ENCODE measurements around the gene SPRR2A.

Gene SPRR2A

GRCh38 chr1:153057375-153057774, at the start of gene SPRR2A:
SPRR2A (minus strand) TSS chr1:153057512; CDS start chr1:153056735, 777 bp downstream.
- TF ChIP-seq POLR2AphosphoS5 (IDR thresholded peaks at IDR 0.05; ENCODE audit: borderline replicate concordance, low read depth, low read length) (no peak), EZH2 (IDR thresholded peaks at IDR 0.05) (no peak), FOXP2 (optimal IDR thresholded peaks at IDR 0.05; ENCODE audit: control extremely low read depth, extremely low read length, insufficient read depth) (no peak)
- Histone ChIP-seq H3K27ac (no peak within 1 kb of the TSS), H3K4me3 (no peak within 1 kb of the TSS), H3K36me3 (ENCODE audit: insufficient read depth, low read length) (no peaks in the 10 kb centered on the region), H3K9ac (ENCODE audit: insufficient read length) (no peak within 1 kb of the TSS), H3K9me3 (ENCODE audit: low read depth, low read length) (no peaks in the 10 kb centered on the region)
- DNase-seq (ENCODE audit: low read depth, low spot score) = no peak

GRCh38 chr1:153100245-153100644, 42.9 kb upstream of the SPRR2A start:
- no peak for TF ChIP-seq POLR2AphosphoS5 (IDR thresholded peaks at IDR 0.05; ENCODE audit: borderline replicate concordance, low read depth, low read length)
- TF ChIP-seq FOXP2 (optimal IDR thresholded peaks at IDR 0.05; ENCODE audit: control extremely low read depth, extremely low read length, insufficient read depth) = no peak
- TF ChIP-seq EZH2 (IDR thresholded peaks at IDR 0.05) = no peak
- Histone ChIP-seq H3K9ac (ENCODE audit: insufficient read length) (no peak overlapping the region), H3K27ac (no peak overlapping the region), H3K36me3 (ENCODE audit: insufficient read depth, low read length) (no peaks in the 10 kb centered on the region), H3K4me3 (no peak overlapping the region), H3K9me3 (ENCODE audit: low read depth, low read length) (no peaks in the 10 kb centered on the region)
- DNase-seq (ENCODE audit: low read depth, low spot score) = no peak

- Histone ChIP-seq H3K27ac (no peak overlapping the region), H3K9me3 (ENCODE audit: low read depth, low read length) (no peaks in the 10 kb centered on the region), H3K9ac (ENCODE audit: insufficient read length) (no peak overlapping the region), H3K36me3 (ENCODE audit: insufficient read depth, low read length) (no peaks in the 10 kb centered on the region), H3K4me3 (no peak overlapping the region)
- TF ChIP-seq EZH2 (IDR thresholded peaks at IDR 0.05) (no peak), POLR2AphosphoS5 (IDR thresholded peaks at IDR 0.05; ENCODE audit: borderline replicate concordance, low read depth, low read length) (no peak), FOXP2 (optimal IDR thresholded peaks at IDR 0.05; ENCODE audit: control extremely low read depth, extremely low read length, insufficient read depth) (no peak)
- DNase-seq (ENCODE audit: low read depth, low spot score) = no peak
These were observed 42.2 kb upstream of the SPRR2A start for GRCh38 chr1:153099461-153100045.

DNA sequence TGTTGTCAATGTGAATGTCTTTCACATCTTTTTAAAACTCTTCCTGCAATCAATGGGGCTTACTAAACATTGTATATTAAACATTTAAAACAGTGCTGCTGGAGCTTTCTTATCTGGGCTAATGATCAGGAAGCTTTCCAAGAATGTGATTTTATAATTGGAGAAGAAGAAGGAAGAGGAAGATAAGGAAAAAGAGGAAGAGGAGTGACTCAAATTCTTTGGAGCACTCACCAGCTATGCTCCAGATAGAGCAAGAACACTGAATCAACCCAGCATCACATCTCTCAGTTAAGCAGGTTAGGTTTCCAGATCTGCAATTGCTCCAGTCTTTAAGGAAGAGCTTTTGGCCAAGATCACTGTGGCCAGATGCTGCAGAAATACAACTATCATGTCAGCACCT, 38.5 kb upstream of the SPRR2A start:
- no peak overlapping the region for H3K4me3 ChIP-seq
- no peak for DNase-seq (ENCODE audit: low read depth, low spot score)

DNA sequence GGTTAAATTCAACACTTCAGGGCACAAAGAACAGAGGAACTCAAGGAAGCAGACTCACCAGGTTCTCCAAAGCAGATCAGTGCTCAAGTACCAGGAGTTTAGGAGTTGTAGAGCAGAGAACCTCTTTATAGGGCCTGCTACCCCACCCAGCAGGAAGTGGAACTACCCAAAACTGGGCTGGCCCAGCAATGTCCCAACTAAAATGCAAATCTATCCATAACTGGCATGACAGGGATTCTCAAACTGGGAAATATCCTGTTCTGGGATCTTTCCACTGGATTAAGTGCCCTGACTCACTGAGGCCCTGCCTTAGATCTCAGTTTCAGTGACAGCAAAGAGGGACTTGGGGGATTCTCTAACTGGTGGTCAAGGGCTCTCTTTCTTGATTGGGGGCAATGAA, 37.1 kb upstream of the SPRR2A start, which contains the start of gene SPRR2E:
TSS of gene SPRR2E (minus strand) at position 101 of the 400 bp plus-strand sequence. CDS start 775 bp downstream, outside the sequence.
- Histone ChIP-seq H3K27ac (no peak within 1 kb of the TSS), H3K36me3 (ENCODE audit: insufficient read depth, low read length) (no peaks in the 10 kb centered on the region), H3K9me3 (ENCODE audit: low read depth, low read length) (no peaks in the 10 kb centered on the region), H3K4me3 (no peak within 1 kb of the TSS), H3K9ac (ENCODE audit: insufficient read length) (no peak within 1 kb of the TSS)
- no peak for TF ChIP-seq FOXP2 (optimal IDR thresholded peaks at IDR 0.05; ENCODE audit: control extremely low read depth, extremely low read length, insufficient read depth)
- no peak for TF ChIP-seq EZH2 (IDR thresholded peaks at IDR 0.05)
- TF ChIP-seq POLR2AphosphoS5 (IDR thresholded peaks at IDR 0.05; ENCODE audit: borderline replicate concordance, low read depth, low read length) = no peak
- DNase-seq (ENCODE audit: low read depth, low spot score) = no peak

More for the DNA sequence above, 38.5 kb upstream of the SPRR2A start:
- no peak for TF ChIP-seq FOXP2 (optimal IDR thresholded peaks at IDR 0.05; ENCODE audit: control extremely low read depth, extremely low read length, insufficient read depth)
- TF ChIP-seq EZH2 (IDR thresholded peaks at IDR 0.05) = no peak
- TF ChIP-seq POLR2AphosphoS5 (IDR thresholded peaks at IDR 0.05; ENCODE audit: borderline replicate concordance, low read depth, low read length) = no peak
- Histone ChIP-seq H3K9me3 (ENCODE audit: low read depth, low read length) (no peaks in the 10 kb centered on the region), H3K36me3 (ENCODE audit: insufficient read depth, low read length) (no peaks in the 10 kb centered on the region), H3K27ac (no peak overlapping the region), H3K9ac (ENCODE audit: insufficient read length) (no peak overlapping the region)

DNA sequence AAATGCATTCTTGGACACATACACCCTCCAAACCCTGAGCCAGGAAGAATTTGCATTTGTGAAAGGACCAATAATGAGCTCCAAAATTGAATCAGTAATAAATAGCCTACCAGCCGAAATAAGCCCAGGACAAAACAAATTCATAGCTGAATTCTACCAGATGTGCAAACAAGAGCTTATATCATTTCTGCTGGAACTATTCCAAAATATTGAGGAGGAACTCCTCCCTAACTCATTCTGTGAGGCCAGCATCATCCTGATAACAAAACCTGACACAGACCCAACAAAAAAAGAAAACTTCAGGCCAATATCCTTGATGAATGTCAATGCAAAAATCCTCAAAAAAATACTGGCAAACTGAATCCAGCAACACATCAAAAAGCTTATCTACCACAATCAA, 30.3 kb upstream of the SPRR2A start:
- TF ChIP-seq POLR2AphosphoS5 (IDR thresholded peaks at IDR 0.05; ENCODE audit: borderline replicate concordance, low read depth, low read length) = no peak
- no peak for TF ChIP-seq FOXP2 (optimal IDR thresholded peaks at IDR 0.05; ENCODE audit: control extremely low read depth, extremely low read length, insufficient read depth)
- TF ChIP-seq EZH2 (IDR thresholded peaks at IDR 0.05) = no peak
- no peak for DNase-seq (ENCODE audit: low read depth, low spot score)
- no peak overlapping the region for H3K9ac ChIP-seq (ENCODE audit: insufficient read length)
- no peaks in the 10 kb centered on the region for H3K9me3 ChIP-seq (ENCODE audit: low read depth, low read length)
- no peak overlapping the region for H3K4me3 ChIP-seq
- H3K27ac ChIP-seq = no peak overlapping the region
- no peaks in the 10 kb centered on the region for H3K36me3 ChIP-seq (ENCODE audit: insufficient read depth, low read length)

GRCh38 chr1:153081736-153082135, 24.4 kb upstream of the SPRR2A start:
- DNase-seq (ENCODE audit: low read depth, low spot score) = no peak
- H3K9ac ChIP-seq (ENCODE audit: insufficient read length) = no peak overlapping the region
- no peaks in the 10 kb centered on the region for H3K36me3 ChIP-seq (ENCODE audit: insufficient read depth, low read length)
- no peak overlapping the region for H3K27ac ChIP-seq
- no peak overlapping the region for H3K4me3 ChIP-seq
- TF ChIP-seq EZH2 (IDR thresholded peaks at IDR 0.05) = no peak
- H3K9me3 ChIP-seq (ENCODE audit: low read depth, low read length) = no peaks in the 10 kb centered on the region

DNA sequence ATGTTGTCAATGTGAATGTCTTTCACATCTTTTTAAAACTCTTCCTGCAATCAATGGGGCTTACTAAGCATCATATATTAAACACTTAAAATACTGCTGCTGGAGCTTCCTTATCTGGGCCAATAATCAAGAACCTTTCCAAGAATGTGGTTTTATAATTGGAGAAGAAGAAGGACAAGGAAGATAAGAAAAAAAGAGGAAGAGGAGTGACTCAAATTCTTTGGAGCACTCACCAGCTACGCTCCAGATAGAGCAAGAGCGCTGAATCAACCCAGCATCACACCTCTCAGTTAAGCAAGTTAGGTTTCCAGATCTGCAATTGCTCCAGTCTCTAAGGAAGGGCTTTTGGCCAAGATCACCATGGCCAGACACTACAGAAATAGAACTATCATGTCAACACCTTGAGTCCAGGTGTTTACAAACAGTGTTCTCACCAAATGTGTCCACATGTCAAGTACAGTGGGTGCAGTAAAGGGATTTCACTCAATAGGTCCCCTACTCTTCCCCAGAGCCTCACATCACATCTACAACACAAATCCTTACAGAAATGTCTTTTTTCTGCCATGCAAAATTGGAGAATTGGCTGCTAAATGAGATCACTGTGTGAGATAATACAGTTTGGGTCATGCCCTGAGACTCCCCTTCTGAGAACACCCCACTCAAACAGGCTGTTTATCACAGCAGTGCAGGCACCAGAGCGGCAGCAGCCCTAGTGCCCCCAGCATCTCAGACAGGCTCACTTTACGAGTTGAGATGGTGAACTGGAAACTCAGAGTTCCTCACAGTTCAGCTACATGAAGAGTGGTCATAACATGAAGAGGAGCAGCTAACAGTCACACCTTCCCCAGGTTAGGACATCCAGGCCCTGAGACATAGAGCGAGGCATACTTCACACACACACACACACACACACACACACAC, 15.8 kb upstream of the SPRR2A start:
- Histone ChIP-seq H3K36me3 (ENCODE audit: insufficient read depth, low read length) (no peaks in the 10 kb centered on the region), H3K27ac (no peak overlapping the region), H3K4me3 (no peak overlapping the region), H3K9me3 (ENCODE audit: low read depth, low read length) (no peaks in the 10 kb centered on the region), H3K9ac (ENCODE audit: insufficient read length) (no peak overlapping the region)
- TF ChIP-seq EZH2 (IDR thresholded peaks at IDR 0.05) (no peak), POLR2AphosphoS5 (IDR thresholded peaks at IDR 0.05; ENCODE audit: borderline replicate concordance, low read depth, low read length) (no peak), FOXP2 (optimal IDR thresholded peaks at IDR 0.05; ENCODE audit: control extremely low read depth, extremely low read length, insufficient read depth) (no peak)
- no peak for DNase-seq (ENCODE audit: low read depth, low spot score)
